Urothelium cell line (cell line): ENCODE data around the gene EVC2.

ENCODE experiments used
- DNase-seq: peaks from one replicate; pipeline ENCODE4 v3.0.0; 2011; ENCODE audit warnings: low spot score, mixed read lengths
- FAIRE-seq: peaks from 2 replicates; lab custom pipeline; 2011; peaks lifted over from hg19 to GRCh38; lab: Jason Lieb, UNC

EVC2 gene

GRCh38 chr4:5708449-5709206 lies at the start of gene EVC2:
EVC2 (minus strand) TSS chr4:5708559; CDS start chr4:5708513, 46 bp downstream.
- DNase-seq: no peak
- no peak for FAIRE-seq

GRCh38 chr4:5757954-5758353 lies 49.6 kb upstream of the EVC2 start:
- no peak for FAIRE-seq
- DNase-seq: no peak

- no peak for FAIRE-seq
- DNase-seq: no peak
Measured at GRCh38 chr4:5757536-5757935, 49.2 kb upstream of the EVC2 start.

GRCh38 chr4:5757091-5757490 lies 48.7 kb upstream of the EVC2 start:
- no peak for DNase-seq
- FAIRE-seq: no peak

GRCh38 chr4:5756271-5756670 lies 47.9 kb upstream of the EVC2 start:
- no peak for FAIRE-seq
- no peak for DNase-seq

- FAIRE-seq: no peak
Measured at GRCh38 chr4:5755679-5756078, 47.3 kb upstream of the EVC2 start.

GRCh38 chr4:5755161-5755560 lies 46.8 kb upstream of the EVC2 start:
- no peak for DNase-seq
- no peak for FAIRE-seq

More at GRCh38 chr4:5755679-5756078, 47.3 kb upstream of the EVC2 start:
- DNase-seq: no peak

GRCh38 chr4:5754529-5754881 lies 46.1 kb upstream of the EVC2 start:
- no peak for FAIRE-seq

GRCh38 chr4:5753766-5754528 lies 45.6 kb upstream of the EVC2 start:
- DNase-seq (peak; percentile 47), FAIRE-seq (no peak)

More at GRCh38 chr4:5754529-5754881, 46.1 kb upstream of the EVC2 start:
- no peak for DNase-seq

- FAIRE-seq (no peak), DNase-seq (no peak)
Measured at GRCh38 chr4:5753366-5753765, 45.0 kb upstream of the EVC2 start.

GRCh38 chr4:5752376-5753184 lies 44.2 kb upstream of the EVC2 start:
- FAIRE-seq (no peak), DNase-seq (no peak)

- DNase-seq (no peak), FAIRE-seq (no peak)
Measured at GRCh38 chr4:5751666-5752375, 43.5 kb upstream of the EVC2 start.

GRCh38 chr4:5750946-5751665 lies 42.7 kb upstream of the EVC2 start:
- FAIRE-seq: no peak
- no peak for DNase-seq

- DNase-seq: no peak
Measured at GRCh38 chr4:5750052-5750945, 41.9 kb upstream of the EVC2 start.

GRCh38 chr4:5749568-5749967 lies 41.2 kb upstream of the EVC2 start:
- DNase-seq (no peak), FAIRE-seq (no peak)

More at GRCh38 chr4:5750052-5750945, 41.9 kb upstream of the EVC2 start:
- FAIRE-seq: no peak

- FAIRE-seq: no peak
- no peak for DNase-seq
Measured at GRCh38 chr4:5747738-5748375, 39.5 kb upstream of the EVC2 start.

- no peak for FAIRE-seq
- DNase-seq: no peak
Measured at GRCh38 chr4:5746829-5747737, 38.7 kb upstream of the EVC2 start.

- DNase-seq (no peak), FAIRE-seq (no peak)
Measured at GRCh38 chr4:5746250-5746649, 37.9 kb upstream of the EVC2 start.
